HEK293T (cell line): ENCODE results near the gene DUSP8.
"Not testable (repeated sequence)": the region's sequence is repeated elsewhere in the genome, so short reads cannot be mapped to it uniquely, and the experiment has no call there.

Experiments
- CTCF ChIA-PET: fragments of 350-600 bp; formaldehyde crosslinking; extraction: SDS; loops from one replicate; lab custom pipeline; 2021; ENCODE audit warnings: antibody characterized with exemption, inconsistent platforms; lab: Yijun Ruan, JAX
- POLR2A ChIA-PET: fragments of 350-600 bp; formaldehyde crosslinking; extraction: SDS; loops from one replicate; lab custom pipeline; 2020; ENCODE audit warnings: antibody characterized with exemption, inconsistent platforms; lab: Yijun Ruan, JAX
- DNase-seq: peaks from one replicate; pipeline ENCODE4 v3.0.0; 2012; ENCODE audit warnings: mixed read lengths; ENCODE audit errors: extremely low spot score
- ARNT ChIP-seq: fragments of 450-650 bp; IDR thresholded peaks from 2 replicates; pipeline ENCODE4 v1.6.1; 2017; ENCODE audit warnings: mild to moderate bottlenecking
- BHLHE40 ChIP-seq: fragments of 450-650 bp; IDR thresholded peaks from 2 replicates; pipeline ENCODE4 v1.6.1; 2016; ENCODE audit warnings: mild to moderate bottlenecking, moderate library complexity, borderline replicate concordance
- CTBP1 ChIP-seq: fragments of 450-650 bp; IDR thresholded peaks from 2 replicates; pipeline ENCODE4 v1.6.1; 2016; ENCODE audit warnings: borderline replicate concordance
- ELF4 ChIP-seq: fragments of 450-650 bp; IDR thresholded peaks from 2 replicates; pipeline ENCODE4 v1.6.1; 2017; ENCODE audit warnings: antibody characterized with exemption
- FOXA1 ChIP-seq: fragments of 450-650 bp; IDR thresholded peaks from 2 replicates; pipeline ENCODE4 v1.6.1; 2016; ENCODE audit warnings: mild to moderate bottlenecking
- FOXK2 ChIP-seq: fragments of 450-650 bp; IDR thresholded peaks from 2 replicates; pipeline ENCODE4 v1.6.1; 2016; ENCODE audit warnings: mild to moderate bottlenecking
- FOXM1 ChIP-seq: fragments of 450-650 bp; IDR thresholded peaks from 2 replicates; pipeline ENCODE4 v1.6.1; 2017; ENCODE audit warnings: mild to moderate bottlenecking, borderline replicate concordance
- HDGF ChIP-seq: fragments of 450-650 bp; IDR thresholded peaks from 2 replicates; pipeline ENCODE4 v1.6.1; 2017; ENCODE audit warnings: antibody characterized with exemption, borderline replicate concordance
- L3MBTL2 ChIP-seq: fragments of 450-650 bp; conservative IDR thresholded peaks from 2 replicates; pipeline ENCODE4 v1.6.1; 2016; ENCODE audit warnings: mild to moderate bottlenecking
- LEF1 ChIP-seq: fragments of 450-650 bp; IDR thresholded peaks from 2 replicates; pipeline ENCODE4 v1.6.1; 2017; ENCODE audit warnings: mild to moderate bottlenecking, borderline replicate concordance
- NFRKB ChIP-seq: fragments of 450-650 bp; IDR thresholded peaks from 2 replicates; pipeline ENCODE4 v1.6.1; 2016; ENCODE audit warnings: mild to moderate bottlenecking, moderate library complexity
- PKNOX1 ChIP-seq: fragments of 450-650 bp; IDR thresholded peaks from 2 replicates; pipeline ENCODE4 v1.6.1; 2016
- SP1 ChIP-seq: fragments of 450-650 bp; IDR thresholded peaks from 2 replicates; pipeline ENCODE4 v1.6.1; 2017
- SUZ12 ChIP-seq: fragments of 450-650 bp; IDR thresholded peaks from 2 replicates; pipeline ENCODE4 v1.6.1; 2016; ENCODE audit warnings: mild to moderate bottlenecking
- TARDBP ChIP-seq: fragments of 450-650 bp; IDR thresholded peaks from 2 replicates; pipeline ENCODE4 v1.6.1; 2016
- ZNF384 ChIP-seq: fragments of 450-650 bp; IDR thresholded peaks from 2 replicates; pipeline ENCODE4 v1.6.1; 2016

The DUSP8 gene

GRCh38 chr11:1572197-1573076, at the start of gene DUSP8:
Gene DUSP8 (minus strand): TSS chr11:1572271. CDS start chr11:1565826, 6,445 bp downstream.
- TF ChIP-seq ARNT (no peak), FOXA1 (no peak), PKNOX1 (no peak; the same call in 1 of the 2 replicates), CTBP1 (no peak), FOXK2 (no peak), TARDBP (no peak), L3MBTL2 (no peak), ZNF384 (no peak), BHLHE40 (no peak), HDGF (no peak), LEF1 (no peak), FOXM1 (no peak), SP1 (no peak), ELF4 (no peak), SUZ12 (no peak), NFRKB (no peak)
- ChIA-PET CTCF (interaction anchor here (3.0 kb wide), 1 partner anchor 26 kb away, joined by 45 read pairs; no protein-coding TSS in a partner anchor), POLR2A (interaction anchor here (1.7 kb wide), 1 partner anchor 8 kb away, joined by 11 read pairs; no protein-coding TSS in a partner anchor)
- peak; percentile 92 for DNase-seq

GRCh38 chr11:1619449-1619848, 47.4 kb upstream of the DUSP8 start:
- no peak for DNase-seq
- POLR2A ChIA-PET = no interaction called here
- CTCF ChIA-PET = no interaction called here
- TF ChIP-seq L3MBTL2 = no peak
- TF ChIP-seq ELF4 = no peak
- TF ChIP-seq ZNF384 = no peak
- no peak for TF ChIP-seq FOXK2
- no peak for TF ChIP-seq SP1
- no peak for TF ChIP-seq ARNT
- TF ChIP-seq SUZ12 = no peak
- no peak for TF ChIP-seq FOXA1
- no peak for TF ChIP-seq PKNOX1
- no peak for TF ChIP-seq FOXM1
- no peak for TF ChIP-seq HDGF
- TF ChIP-seq BHLHE40 = no peak
- no peak for TF ChIP-seq LEF1
- TF ChIP-seq TARDBP = no peak

- POLR2A ChIA-PET = no interaction called here
- TF ChIP-seq HDGF (no peak), CTBP1 (no peak), ZNF384 (no peak), LEF1 (no peak), ARNT (no peak), TARDBP (no peak), FOXK2 (no peak), BHLHE40 (no peak), NFRKB (no peak), L3MBTL2 (no peak)
- CTCF ChIA-PET = interaction anchor here (0.9 kb wide), 2 partner anchors 21 to 23 kb away, joined by 3 read pairs; no protein-coding TSS in a partner anchor
- no peak for DNase-seq
Measured at GRCh38 chr11:1618231-1618630, 46.2 kb upstream of the DUSP8 start.

GRCh38 chr11:1608363-1608762, 36.3 kb upstream of the DUSP8 start, which contains the start of gene KRTAP5-3:
Gene KRTAP5-3 (minus strand): TSS chr11:1608463. CDS start chr11:1608385, 78 bp downstream.
- no peak for DNase-seq
- ChIA-PET POLR2A (no interaction called here), CTCF (interaction anchor here (0.6 kb wide), 1 partner anchor 16 kb away, joined by 3 read pairs; no protein-coding TSS in a partner anchor)
- TF ChIP-seq LEF1 = no peak
- no peak for TF ChIP-seq SP1
- TF ChIP-seq PKNOX1 = no peak
- TF ChIP-seq FOXK2 = no peak
- no peak for TF ChIP-seq FOXM1
- no peak for TF ChIP-seq TARDBP
- TF ChIP-seq FOXA1 = no peak
- TF ChIP-seq BHLHE40 = no peak
- no peak for TF ChIP-seq CTBP1
- TF ChIP-seq L3MBTL2 = no peak
- no peak for TF ChIP-seq ELF4
- TF ChIP-seq SUZ12 = no peak
- TF ChIP-seq ZNF384 = no peak

- DNase-seq, POLR2A ChIA-PET: not testable (repeated sequence)
- CTCF ChIA-PET = interaction anchor here (0.6 to 0.7 kb wide), 2 partner anchors 15 to 27 kb away, joined by 3 read pairs; no protein-coding TSS in a partner anchor
Measured at GRCh38 chr11:1607901-1608300, 35.8 kb upstream of the DUSP8 start.

- POLR2A ChIA-PET, DNase-seq: not testable (repeated sequence)
- CTCF ChIA-PET = interaction anchor here (0.7 kb wide), 1 partner anchor 28 kb away, joined by 3 read pairs; no protein-coding TSS in a partner anchor
Measured at GRCh38 chr11:1607156-1607845, 35.2 kb upstream of the DUSP8 start.

- POLR2A ChIA-PET, DNase-seq, CTCF ChIA-PET: not testable (repeated sequence)
Measured at GRCh38 chr11:1605923-1606322, 33.9 kb upstream of the DUSP8 start.
